GM21576 (cell line): Measurements from ENCODE around the gene PLCB4.

Experiments used
- ATAC-seq: cut with Tn5 transposase; IDR thresholded peaks from one replicate; pipeline ENCODE4 v1.9.1; 2021; ENCODE audit warnings: mild to moderate bottlenecking, moderate library complexity; ENCODE audit not compliant: unreplicated experiment

PLCB4 gene

DNA sequence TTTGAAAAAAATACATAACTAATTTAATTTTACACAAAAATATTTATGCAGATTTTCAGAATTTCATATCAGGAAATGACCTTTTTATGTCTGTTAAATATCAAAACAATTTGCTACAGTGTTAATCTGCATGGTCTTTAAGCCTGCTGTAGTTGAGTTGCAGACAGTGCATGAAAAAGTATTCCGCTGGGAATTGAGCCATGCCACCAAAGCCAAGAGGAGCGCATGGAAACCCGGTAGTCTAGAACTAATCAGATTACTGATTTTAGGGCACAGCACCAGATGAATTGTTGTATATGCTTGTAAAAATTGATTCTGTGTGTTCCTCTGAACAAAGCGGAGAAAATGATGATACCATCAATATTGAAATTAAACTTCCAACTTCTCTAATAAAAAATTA is 411.2 kb downstream of the PLCB4 start:
- ATAC-seq, result no peak

DNA sequence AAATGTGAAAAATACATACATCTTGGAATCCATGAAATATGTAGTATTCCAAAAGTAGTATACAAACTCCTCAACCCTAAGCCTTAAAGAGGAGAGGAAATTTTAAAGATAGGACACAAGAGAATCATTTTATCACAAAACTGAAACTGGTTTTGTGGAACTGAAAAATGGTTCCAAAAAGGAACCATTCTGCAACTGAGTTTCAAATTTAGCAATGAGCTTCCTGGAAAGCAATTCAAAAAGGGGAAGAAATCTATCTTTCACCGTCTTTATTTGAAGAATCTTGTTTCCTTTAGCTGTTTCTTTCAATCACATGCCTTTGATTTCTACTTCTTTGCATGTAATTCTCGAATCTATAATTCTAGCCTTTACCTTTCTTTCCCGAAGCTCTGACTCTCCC is 413.3 kb downstream of the PLCB4 start:
- ATAC-seq, result no peak

DNA sequence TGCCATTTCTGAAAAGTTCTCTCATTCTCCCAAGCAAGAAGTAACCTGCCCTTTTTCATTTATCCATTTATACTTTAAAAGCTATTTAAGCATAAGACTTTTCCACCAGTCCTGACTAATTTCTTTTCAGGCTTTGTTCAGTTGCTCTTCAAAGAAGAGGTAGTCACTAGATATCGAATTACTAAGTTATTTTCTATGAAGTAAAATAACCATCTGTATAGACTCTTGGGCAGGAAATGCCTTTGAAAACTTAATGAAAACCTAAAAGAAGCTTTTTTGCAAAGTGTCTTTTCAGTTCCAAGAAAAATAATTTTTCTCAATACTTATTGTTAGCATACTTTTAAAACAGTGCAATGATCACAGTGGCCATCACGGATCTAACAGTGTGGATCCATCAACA is 414.2 kb downstream of the PLCB4 start:
- ATAC-seq, result no peak

DNA sequence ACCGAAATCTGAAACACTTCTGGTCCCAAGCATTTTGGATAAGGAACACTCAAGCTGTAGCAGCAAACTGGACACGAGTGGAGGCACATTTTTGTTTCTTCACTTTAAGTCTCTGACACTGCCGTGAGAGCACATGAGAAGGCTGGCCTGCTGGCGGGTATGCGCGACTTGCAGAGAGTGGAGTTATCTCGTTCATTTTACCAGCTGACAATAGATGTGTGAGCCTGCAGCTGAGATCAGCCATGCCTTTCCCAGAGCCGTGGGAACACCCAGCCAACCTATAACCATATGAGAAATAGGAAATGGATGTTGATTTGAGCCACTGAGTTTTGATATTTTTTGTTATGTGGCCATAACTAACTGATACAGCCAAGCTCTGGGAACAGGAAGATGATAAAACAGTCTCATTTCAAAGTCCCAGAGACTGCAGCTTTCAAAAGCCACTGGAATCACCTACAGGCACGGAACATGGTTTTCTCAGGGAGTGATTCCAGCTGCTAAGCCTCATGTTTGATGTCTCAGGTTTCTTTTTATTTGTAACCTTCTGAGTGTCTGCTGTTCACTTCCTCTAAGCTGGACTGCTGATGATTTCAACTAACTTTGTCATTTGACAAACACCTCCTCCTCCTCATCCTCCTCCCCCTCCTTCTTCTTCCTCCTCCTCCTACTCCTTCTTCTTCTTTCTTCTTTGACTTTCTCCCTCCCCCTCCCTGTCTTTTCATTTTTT is 416.9 kb downstream of the PLCB4 start:
- ATAC-seq, result no peak

DNA sequence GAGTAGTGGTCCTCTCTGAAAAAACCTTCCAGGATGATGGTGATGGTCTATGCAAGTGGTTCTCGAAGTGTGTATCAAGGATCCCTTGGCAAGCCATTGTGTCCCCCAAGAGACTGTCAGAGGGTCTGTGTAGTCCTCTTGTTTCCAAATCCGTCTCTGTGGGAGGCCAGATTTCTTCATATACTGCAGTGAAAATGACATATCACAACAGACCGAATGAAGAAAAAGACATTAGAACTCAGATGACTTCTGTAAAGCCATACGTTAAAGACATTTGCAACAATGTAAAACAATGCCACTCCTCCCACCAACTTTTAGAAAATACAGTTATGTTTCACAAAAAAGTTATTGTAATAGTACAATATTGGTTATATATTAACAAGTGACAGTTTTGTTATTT is 418.3 kb downstream of the PLCB4 start:
- no peak for ATAC-seq

DNA sequence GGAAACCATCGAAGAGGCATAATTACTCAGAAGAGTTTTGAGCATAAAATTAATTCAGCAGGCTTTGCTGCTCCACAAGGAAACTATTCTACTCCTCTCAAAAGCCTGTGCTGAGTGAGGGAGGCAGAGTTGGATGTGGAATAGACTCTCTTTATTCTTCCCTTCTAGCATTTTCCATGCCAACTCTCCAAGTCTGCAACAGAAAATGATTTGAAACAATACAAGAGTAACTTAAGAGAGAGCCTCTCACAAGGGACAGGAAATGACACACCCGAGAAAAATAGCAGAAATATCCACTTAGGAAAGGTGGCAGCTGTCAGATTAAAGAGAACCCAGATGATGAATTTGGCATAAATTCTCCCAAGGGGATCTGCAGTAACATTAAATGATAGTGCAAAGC is 419.2 kb downstream of the PLCB4 start:
- ATAC-seq, result no peak

DNA sequence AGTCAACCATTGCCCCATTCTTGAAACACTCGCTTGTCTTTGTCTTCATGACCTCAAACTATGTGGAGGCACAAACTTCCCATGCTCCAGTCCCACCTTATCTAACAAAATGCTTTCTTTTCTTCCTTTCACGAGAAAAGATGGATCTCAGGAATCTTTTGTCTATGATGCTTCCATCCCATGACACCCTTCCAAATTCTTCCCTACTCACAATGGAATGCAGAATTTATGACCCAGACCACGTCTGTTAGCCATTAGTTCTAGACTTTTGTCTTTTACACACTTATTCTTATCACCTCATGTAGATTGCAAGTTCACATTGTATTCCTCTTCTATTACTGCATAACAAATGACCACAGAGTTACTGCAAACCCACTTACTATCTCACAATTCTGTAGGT is 421.3 kb downstream of the PLCB4 start:
- ATAC-seq, result no peak

DNA sequence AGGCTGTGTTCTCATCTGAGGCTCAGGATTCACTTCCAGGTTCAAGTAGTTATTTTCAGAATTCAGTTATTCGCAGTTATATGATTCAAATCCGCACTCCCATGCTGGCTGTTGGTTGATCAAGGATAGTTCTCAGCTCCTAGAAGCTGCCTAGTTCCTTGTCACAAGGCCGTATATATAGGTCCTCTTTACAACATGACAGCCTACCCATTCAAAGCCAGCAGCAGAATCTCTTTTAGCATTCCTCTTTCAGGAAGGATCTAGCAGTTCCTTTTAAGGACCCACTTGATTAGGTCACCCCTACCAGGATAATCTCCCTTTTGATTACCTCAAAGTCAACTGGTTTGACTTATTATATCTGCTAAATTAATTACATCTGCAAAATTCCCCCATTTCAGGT is 421.7 kb downstream of the PLCB4 start:
- no peak for ATAC-seq

DNA sequence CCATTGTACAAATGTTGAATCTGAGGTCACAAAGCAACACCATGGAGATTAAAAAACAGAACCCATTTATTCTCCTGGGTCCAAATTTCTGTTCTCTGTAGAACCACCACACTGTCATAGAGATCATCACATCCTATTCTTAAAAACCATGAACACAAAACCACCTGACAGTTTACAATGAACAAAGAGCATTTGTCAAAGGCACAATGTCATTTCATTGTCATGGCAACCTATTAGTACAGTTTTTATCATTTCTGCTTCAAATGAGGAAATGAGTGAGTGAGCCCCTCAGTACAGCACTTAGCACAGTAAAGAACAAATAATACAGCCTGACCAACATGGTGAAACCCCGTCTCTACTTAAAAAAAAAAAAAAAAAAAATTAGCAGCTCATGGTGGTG is 422.4 kb downstream of the PLCB4 start:
- no peak for ATAC-seq

DNA sequence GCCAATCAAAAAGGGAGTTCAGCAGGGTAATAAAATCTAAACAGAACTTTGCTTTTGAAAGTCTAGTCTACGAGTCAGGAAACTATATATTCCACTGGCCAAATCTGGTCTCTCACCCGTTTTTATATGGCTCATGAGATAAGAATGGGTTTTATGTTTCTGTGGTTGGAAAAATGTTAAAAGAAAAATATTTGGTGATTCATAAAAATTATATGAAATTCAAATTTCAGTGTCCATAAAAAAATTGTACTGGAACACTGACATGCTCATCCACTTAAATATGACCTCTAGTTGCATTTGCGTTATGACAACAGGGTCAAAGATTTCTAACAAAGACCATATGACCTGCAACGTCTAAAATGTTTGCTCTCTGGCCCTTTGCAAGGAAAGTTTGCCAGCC is 423.2 kb downstream of the PLCB4 start:
- no peak for ATAC-seq

DNA sequence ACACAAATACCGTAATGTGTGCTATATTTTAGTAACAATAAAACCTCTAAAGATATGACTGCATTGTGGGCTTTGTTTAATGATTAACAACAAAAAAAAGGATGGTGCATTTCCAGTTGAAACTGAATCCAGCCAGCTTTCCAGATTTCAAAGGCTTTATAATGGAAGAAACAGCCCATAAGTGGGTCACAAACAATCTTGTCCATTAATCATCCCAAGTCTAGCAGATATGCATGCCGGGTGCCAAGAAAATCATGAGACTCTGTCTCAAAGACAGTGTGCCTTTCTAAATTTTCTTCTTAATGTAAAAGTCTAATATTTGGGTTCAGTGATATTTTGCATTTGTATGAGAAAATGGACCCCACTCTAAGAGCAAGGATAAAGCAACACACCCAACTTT is 424.9 kb downstream of the PLCB4 start:
- ATAC-seq, result no peak

DNA sequence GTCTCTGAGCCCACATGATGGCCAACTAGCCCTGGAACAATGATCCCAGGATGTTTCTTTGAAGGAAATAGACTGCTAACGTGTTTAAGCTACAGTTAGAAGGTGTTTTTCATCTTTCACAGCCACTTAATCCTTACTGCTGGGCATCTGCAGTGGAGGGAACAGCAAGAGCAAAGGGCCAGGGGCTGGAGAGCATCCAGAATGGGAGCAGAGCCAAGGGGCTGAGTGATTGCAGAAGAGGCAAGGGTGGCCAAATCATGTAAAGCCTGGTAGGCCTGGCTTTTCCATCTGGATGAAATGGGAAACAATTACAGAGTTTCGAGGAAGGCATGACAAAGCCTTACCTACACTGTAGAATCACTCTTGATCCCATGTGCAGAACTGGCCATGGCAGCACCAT is 426.8 kb downstream of the PLCB4 start:
- ATAC-seq, result no peak

DNA sequence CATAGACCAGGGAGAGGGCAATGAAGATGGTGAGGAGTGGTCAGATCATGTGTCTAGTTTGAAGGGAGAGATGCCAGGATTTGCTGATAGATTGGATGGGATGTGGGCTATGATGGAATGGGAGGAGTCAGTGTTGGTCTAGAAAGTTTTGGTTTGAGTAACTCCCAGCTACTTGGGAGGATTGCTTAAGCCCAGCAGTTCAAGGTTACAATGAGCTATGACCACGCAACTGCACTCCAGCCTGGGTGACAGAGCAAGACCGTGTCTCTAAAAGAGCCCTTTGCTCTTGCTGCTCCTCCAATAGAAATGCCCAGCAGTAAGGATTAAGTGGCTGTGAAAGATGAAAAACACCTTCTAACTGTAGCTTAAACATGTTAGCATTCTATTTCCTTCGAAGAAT is 427.3 kb downstream of the PLCB4 start:
- no peak for ATAC-seq

DNA sequence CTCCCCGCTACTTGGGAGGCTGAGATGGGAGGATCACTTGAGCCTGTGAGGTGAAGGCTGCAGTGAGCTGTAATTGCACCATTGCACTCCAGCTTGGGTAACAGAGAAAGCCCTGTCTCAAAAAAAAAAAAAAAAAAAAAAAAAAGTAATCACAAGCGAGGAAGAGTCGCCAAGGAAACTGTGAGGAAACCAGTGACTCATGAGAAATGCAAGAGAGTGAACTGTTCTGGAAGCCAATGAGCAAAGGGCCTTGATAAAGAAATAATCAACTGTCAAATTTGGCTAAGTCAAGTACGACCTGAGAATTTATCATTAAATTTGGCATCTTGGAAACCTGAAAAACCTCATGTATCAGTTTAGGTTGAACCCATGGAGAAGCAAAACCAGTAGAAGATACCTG is 429.4 kb downstream of the PLCB4 start:
- ATAC-seq, result no peak

DNA sequence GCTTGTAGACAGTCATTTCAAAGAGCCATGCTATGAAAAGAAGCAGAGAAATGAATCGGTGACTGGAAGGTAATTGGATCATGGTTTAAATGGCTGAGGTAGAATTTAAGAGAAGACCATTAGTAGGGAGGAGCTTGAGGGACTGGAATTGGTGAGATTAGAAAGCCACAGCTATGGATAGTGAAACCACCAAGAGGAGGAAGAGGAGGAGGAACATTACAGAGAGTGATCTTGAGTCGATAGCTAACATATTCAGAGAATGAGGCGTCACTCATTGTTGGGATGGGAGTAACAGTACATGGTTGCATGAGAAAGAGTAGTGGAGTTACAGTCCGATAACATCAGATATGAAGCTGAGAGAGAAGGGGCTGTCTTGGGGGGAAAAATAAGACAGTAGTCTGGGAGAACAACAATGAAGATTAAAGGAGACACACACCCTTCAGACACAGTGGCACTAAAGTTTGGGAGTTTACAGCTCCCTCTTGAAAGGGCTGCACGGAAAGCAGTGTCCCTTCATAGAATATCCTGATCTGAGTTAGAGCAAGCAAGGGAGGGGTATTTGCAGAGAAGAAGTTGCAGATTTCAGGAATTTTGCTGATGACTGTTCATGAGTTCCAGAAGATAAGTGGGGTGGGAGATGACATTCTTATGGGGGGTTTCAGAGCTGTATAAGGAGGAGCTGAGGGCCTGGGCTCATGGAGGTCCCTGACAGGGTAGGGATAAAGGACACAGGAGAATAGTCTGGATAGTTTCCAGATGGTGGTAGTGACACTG is 430.4 kb downstream of the PLCB4 start:
- no peak for ATAC-seq

DNA sequence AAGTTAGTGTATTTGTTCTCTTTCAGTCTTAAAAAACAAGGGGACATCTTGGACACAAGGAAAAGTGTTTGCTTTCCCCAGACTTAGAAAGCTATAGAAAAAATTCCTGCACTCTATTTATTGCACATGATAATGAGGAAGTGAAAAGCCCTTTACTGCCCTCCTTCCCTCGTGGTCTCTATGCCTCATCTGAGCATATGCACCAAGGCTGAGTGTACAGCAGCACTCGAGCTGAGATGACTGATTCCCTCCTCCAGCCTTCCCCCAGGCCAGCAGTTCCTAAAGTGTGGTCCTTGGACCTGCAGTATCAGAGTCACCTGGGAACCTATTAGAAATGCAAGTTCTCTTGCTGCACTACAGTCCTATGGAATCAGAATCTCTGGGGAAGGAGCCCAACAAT is 431.2 kb downstream of the PLCB4 start:
- ATAC-seq, result peak; percentile 59

DNA sequence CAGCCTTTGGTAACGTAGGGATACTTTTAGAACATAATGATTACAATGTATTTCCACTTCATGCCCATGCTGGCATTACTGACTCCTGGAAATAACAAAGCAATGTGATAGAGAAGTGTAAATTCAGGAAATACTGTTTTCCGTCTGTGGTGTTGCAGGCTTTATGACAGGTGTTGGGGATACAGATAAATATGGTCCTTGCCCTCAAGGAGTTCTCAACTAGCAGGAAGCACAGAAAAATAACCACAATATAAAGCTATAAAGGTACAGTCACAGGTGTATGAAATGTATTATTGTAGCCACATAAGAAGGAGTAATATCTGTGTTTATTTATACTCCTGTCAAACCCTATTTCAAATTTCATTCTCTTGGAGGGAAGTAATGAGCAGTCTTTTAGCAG is 432.6 kb downstream of the PLCB4 start:
- no peak for ATAC-seq

DNA sequence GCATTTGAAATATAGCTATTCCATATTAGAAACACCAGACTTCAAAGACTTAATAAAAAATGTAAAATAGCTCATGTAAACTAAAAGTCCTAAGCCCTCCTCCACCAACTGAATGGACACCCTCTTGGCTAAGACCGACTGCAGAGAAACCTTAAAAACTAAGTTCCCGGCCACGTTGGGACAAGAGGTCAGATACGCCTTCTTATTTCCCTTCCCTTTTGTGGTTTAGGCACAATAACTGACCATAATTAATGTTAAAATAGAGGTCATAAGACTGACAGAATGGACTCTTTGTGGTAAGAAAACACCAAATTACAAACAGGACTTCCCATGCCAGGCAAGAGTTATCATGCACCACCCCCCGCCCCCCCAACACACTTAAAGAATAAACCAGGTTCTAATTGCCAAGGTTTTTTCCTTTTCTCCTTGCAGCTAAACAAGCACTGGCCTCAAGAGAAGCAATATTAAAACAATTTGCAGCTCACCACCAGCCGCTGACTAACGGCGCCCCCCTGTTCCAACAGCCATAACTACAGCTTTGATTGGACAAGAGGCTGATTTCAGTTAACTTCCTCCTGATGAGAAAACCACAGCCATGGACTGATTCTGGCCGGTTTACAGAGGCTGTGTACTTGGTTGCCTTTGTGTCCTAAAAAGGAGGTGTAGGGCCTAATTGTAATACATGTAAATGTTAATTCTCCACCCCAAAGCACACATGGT is 434.8 kb downstream of the PLCB4 start:
- ATAC-seq, result no peak

DNA sequence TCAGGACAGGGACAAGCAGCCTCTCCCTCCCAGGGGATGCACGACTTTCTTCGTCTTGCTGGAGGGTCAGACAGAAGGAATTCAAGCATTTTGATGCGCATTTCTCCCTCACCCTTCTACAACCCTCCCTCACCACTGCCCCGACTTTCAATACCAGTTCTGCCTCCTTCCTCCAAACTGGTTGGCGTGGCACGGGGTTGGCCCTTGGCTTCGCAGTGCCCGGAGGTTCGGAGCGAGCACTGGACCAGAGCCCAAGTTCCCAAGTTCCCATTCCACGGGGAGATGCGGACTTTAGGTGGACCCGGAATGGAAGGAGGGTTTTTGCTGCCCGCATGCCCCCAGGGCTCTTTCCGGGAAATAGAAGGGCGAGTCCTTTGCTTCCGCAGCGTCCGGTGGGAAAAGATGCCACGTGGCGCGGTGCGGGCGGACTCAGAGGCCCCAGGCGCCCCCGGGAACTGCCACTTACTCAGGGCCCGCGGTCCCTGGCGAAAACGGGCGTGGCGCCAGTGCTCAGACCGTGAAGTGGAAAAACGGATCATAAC is 437.5 kb downstream of the PLCB4 start:
- no peak for ATAC-seq

DNA sequence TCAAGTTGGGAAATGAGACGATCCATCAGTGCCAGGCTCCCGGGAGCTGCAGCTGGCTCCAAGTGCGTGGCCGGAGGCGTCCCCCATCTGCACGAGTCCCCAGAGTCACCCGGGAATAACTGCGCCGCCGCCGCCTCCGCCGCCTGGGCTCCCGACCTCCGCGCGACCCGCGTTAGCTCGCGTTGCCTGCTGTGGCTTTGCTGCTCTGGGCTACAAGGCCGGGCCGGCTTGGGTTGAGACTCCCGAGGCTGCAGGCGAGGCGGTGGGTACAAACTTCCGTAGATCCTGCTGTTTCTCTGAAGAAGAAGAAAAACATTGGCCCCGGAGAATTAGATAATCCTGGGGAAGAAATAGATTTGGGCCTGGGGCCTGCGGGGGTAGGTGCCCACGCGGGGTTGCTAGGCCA is 438.1 kb downstream of the PLCB4 start:
- ATAC-seq, result no peak

DNA sequence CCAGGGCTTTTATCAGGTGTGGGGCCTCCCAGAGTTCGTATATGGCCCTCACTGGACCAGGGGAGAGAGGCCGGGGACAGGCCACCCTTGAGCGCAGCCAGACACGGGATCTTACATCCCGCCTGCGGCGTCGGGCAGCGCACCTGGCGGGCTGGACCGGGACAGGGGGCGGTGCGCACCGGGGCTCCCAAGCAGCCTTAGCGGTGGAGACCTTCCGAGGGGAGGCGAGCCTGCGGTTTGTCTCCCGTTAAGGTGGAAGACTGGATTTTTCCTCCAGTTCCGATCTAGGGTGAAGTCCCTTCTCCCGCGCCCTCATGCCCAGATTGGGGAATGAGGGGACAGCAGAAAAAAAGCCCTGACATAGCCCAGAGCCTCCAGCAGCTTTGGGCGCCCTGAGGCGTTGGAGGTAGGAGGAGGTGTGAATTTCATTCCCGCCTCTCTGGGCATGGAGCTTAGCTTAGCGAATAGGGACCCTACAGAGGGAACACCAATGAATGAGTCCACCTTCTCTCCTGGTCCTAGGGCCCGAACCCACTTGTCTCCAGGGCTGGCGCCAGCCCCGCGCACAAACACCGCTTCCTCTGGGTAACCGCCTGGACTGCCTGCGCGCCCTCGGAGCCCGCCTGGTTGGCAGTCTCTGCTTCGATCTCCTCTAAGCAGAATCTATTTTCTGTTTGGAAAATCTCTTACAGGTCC is 438.8 kb downstream of the PLCB4 start:
- no peak for ATAC-seq
